Measurements from ENCODE around the gene CD300A. TPM values are rescaled to one million over a fixed set of nuclear protein-coding genes. Genes with fewer than 3 reads are reported as not detected.
"Not testable (repeated sequence)": the region's sequence is repeated elsewhere in the genome, so short reads cannot be mapped to it uniquely, and the experiment has no call there.

Gene CD300A
- total and polyA plus RNA-seq, 7 experiments from 2014 or later: 5.0 to 52.4 (median 6.8) TPM

- H3K36me3 Mint-ChIP-seq; POLR2A ChIA-PET; H3K9me3 ChIP-seq (ENCODE audit: control insufficient read depth in 2 of 3, low read length in 3 of 3); H3K4me1 ChIP-seq (ENCODE audit: control insufficient read depth in 2 of 2, insufficient read depth in 2 of 2, low read length in 2 of 2); intact Hi-C loops (cut with micrococcal nuclease); H3K4me3 Mint-ChIP-seq; H3K27ac Mint-ChIP-seq; ATAC-seq; CTCF ChIA-PET; H3K27ac ChIP-seq (ENCODE audit: low read depth, low read length); H3K4me1 Mint-ChIP-seq; H3K4me3 ChIP-seq (ENCODE audit: low read length); H3K27me3 ChIP-seq (ENCODE audit: control insufficient read depth in 2 of 2, insufficient read depth in 2 of 2, low read length in 2 of 2); H3K9me3 Mint-ChIP-seq; DNase-seq; H3K36me3 ChIP-seq (ENCODE audit: control insufficient read depth in 2 of 3, insufficient read depth in 3 of 3, low read length in 3 of 3): not testable (repeated sequence)
- peaks cover 0 to 11% (median 0%) of the 10 kb centered on the region in 5 donors for H3K27me3 Mint-ChIP-seq
These were observed 37.5 kb downstream of the CD300A start for GRCh38 chr17:74503949-74504348.

GRCh38 chr17:74508156-74508555 lies 41.7 kb downstream of the CD300A start:
- Mint-ChIP-seq H3K27me3 (peaks cover 0 to 13% (median 9%) of the 10 kb centered on the region in 5 donors), H3K9me3 (no peaks in the 10 kb centered on the region), H3K36me3 (no peaks in the 10 kb centered on the region), H3K27ac (no peak overlapping the region), H3K4me3 (no peak overlapping the region), H3K4me1 (no peaks in the 10 kb centered on the region)
- no peaks in the 10 kb centered on the region for H3K4me1 ChIP-seq (ENCODE audit: control insufficient read depth in 2 of 2, insufficient read depth in 2 of 2, low read length in 2 of 2)
- H3K27me3 ChIP-seq (ENCODE audit: control insufficient read depth in 2 of 2, insufficient read depth in 2 of 2, low read length in 2 of 2): no peaks in the 10 kb centered on the region
- no peaks in the 10 kb centered on the region for H3K36me3 ChIP-seq (ENCODE audit: control insufficient read depth in 2 of 3, insufficient read depth in 3 of 3, low read length in 3 of 3)
- CTCF ChIA-PET: no interaction called here
- intact Hi-C loops (cut with micrococcal nuclease): no loop called here
- no peak overlapping the region for H3K4me3 ChIP-seq (ENCODE audit: low read length)
- DNase-seq (no peak), ATAC-seq (no peak)
- POLR2A ChIA-PET: no interaction called here
- no peak overlapping the region for H3K27ac ChIP-seq (ENCODE audit: low read depth, low read length)
- H3K9me3 ChIP-seq (ENCODE audit: control insufficient read depth in 2 of 3, low read length in 3 of 3): no peaks in the 10 kb centered on the region

GRCh38 chr17:74512036-74512435 lies 45.6 kb downstream of the CD300A start:
- POLR2A ChIA-PET: no interaction called here
- H3K4me3 Mint-ChIP-seq: no peak overlapping the region
- no peak overlapping the region for H3K27ac ChIP-seq (ENCODE audit: low read depth, low read length)

DNA sequence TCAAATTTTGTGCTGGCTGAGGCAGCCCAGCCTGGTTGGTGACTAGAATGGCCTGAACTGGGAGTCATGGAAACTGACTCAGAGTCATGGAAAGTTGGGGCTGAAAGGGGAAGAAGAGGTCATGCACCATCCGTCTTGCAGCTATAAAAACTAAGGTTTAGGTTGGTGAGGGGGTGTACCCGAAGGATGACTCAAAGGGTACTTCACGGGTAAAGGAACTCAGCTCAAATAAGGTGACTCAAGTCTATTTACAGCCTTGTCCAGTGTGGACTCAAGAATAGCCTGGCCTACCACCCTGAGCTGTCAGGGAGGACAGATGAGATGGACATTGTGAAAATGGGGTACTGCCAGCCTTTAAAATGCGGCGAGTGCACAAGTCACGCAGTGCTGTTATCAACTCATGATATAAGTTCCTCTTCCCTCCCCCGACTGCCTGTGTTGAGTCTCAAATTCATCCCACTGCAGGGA lies 46.2 kb downstream of the CD300A start:
- H3K27ac ChIP-seq (ENCODE audit: low read depth, low read length): no peak overlapping the region
- H3K27me3 ChIP-seq (ENCODE audit: control insufficient read depth in 2 of 2, insufficient read depth in 2 of 2, low read length in 2 of 2): no peaks in the 10 kb centered on the region
- H3K9me3 Mint-ChIP-seq: peaks cover 2 to 16% (median 10%) of the 10 kb centered on the region in 11 donors
- no peaks in the 10 kb centered on the region for H3K36me3 ChIP-seq (ENCODE audit: control insufficient read depth in 2 of 3, insufficient read depth in 3 of 3, low read length in 3 of 3)
- ATAC-seq (peak; percentile 87), DNase-seq (peak in 1 of 9 donors; percentile 53)
- no peak overlapping the region for H3K4me3 Mint-ChIP-seq
- H3K27ac Mint-ChIP-seq: no peak overlapping the region
- no peak overlapping the region for H3K4me3 ChIP-seq (ENCODE audit: low read length)
- intact Hi-C loops (cut with micrococcal nuclease): no loop called here
- H3K36me3 Mint-ChIP-seq: peaks cover 0 to 12% (median 0%) of the 10 kb centered on the region in 5 donors
- H3K9me3 ChIP-seq (ENCODE audit: control insufficient read depth in 2 of 3, low read length in 3 of 3): no peaks in the 10 kb centered on the region
- no peaks in the 10 kb centered on the region for H3K4me1 ChIP-seq (ENCODE audit: control insufficient read depth in 2 of 2, insufficient read depth in 2 of 2, low read length in 2 of 2)
- H3K4me1 Mint-ChIP-seq: peaks cover 0 to 10% (median 0%) of the 10 kb centered on the region in 7 donors
- ChIA-PET POLR2A (no interaction called here), CTCF (no interaction called here)
- H3K27me3 Mint-ChIP-seq: peaks cover 7 to 27% (median 16%) of the 10 kb centered on the region in 5 donors

More at GRCh38 chr17:74512036-74512435, 45.6 kb downstream of the CD300A start:
- intact Hi-C loops (cut with micrococcal nuclease): no loop called here
- CTCF ChIA-PET: no interaction called here
- Mint-ChIP-seq H3K27me3 (peaks cover 4 to 26% (median 14%) of the 10 kb centered on the region in 5 donors), H3K4me1 (peaks cover 0 to 10% (median 0%) of the 10 kb centered on the region in 7 donors), H3K9me3 (peaks cover 0 to 12% (median 9%) of the 10 kb centered on the region in 11 donors), H3K36me3 (peaks cover 0 to 12% (median 0%) of the 10 kb centered on the region in 5 donors), H3K27ac (peak overlapping the region in 1 of 9 donors; percentile 15)
- Histone ChIP-seq H3K36me3 (ENCODE audit: control insufficient read depth in 2 of 3, insufficient read depth in 3 of 3, low read length in 3 of 3) (no peaks in the 10 kb centered on the region), H3K4me3 (ENCODE audit: low read length) (no peak overlapping the region), H3K27me3 (ENCODE audit: control insufficient read depth in 2 of 2, insufficient read depth in 2 of 2, low read length in 2 of 2) (no peaks in the 10 kb centered on the region), H3K4me1 (ENCODE audit: control insufficient read depth in 2 of 2, insufficient read depth in 2 of 2, low read length in 2 of 2) (no peaks in the 10 kb centered on the region), H3K9me3 (ENCODE audit: control insufficient read depth in 2 of 3, low read length in 3 of 3) (no peaks in the 10 kb centered on the region)
- DNase-seq: no peak
- ATAC-seq: no peak

DNA sequence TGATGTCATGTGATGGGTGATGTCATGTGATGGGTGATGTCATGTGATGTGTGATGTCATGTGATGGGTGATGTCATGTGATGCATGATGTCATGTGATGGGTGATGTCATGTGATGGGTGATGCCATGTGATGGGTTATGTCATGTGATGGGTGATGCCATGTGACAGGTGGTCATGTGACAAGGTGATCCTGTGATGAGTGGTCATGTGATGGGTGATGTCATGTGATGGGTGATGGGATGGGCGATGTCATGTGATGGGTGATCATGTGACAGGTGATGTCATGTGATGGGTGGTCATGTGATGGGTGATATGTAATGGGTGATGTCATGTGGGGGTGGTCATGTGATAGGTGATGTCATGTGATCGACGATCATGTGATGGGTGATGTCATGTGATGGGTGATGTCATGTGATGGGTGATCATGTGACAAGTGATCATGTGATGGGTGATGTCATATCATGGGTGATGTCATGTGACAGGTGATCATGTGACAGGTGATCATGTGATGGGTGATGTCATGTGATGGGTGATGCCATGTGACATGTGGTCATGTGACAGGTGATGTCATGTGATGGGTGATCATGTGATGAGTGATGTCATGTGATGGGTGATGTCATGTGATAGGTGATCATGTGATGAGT lies 47.7 kb downstream of the CD300A start:
- Histone ChIP-seq H3K27ac (ENCODE audit: low read depth, low read length) (no peak overlapping the region), H3K27me3 (ENCODE audit: control insufficient read depth in 2 of 2, insufficient read depth in 2 of 2, low read length in 2 of 2) (no peaks in the 10 kb centered on the region), H3K9me3 (ENCODE audit: control insufficient read depth in 2 of 3, low read length in 3 of 3) (no peaks in the 10 kb centered on the region), H3K4me1 (ENCODE audit: control insufficient read depth in 2 of 2, insufficient read depth in 2 of 2, low read length in 2 of 2) (no peaks in the 10 kb centered on the region), H3K36me3 (ENCODE audit: control insufficient read depth in 2 of 3, insufficient read depth in 3 of 3, low read length in 3 of 3) (no peaks in the 10 kb centered on the region), H3K4me3 (ENCODE audit: low read length) (no peak overlapping the region)
- DNase-seq (peak in 8 of 9 donors; percentile 5 to 68 (median 30)), ATAC-seq (peak; percentile 26)
- Mint-ChIP-seq H3K27me3 (peaks cover 10 to 27% (median 22%) of the 10 kb centered on the region in 5 donors), H3K9me3 (peaks cover 7 to 28% (median 15%) of the 10 kb centered on the region in 11 donors), H3K4me1 (peaks cover 0 to 10% (median 0%) of the 10 kb centered on the region in 7 donors), H3K4me3 (peak overlapping the region in 7 of 10 donors; percentile 11 to 68 (median 46)), H3K27ac (peak overlapping the region; percentile 61 to 98 (median 89)), H3K36me3 (peaks cover 0 to 15% (median 3%) of the 10 kb centered on the region in 5 donors)
- ChIA-PET POLR2A (no interaction called here), CTCF (no interaction called here)
- intact Hi-C loops (cut with micrococcal nuclease): no loop called here

- H3K27me3 Mint-ChIP-seq: peaks cover 15 to 27% (median 22%) of the 10 kb centered on the region in 5 donors
- Histone ChIP-seq H3K4me1 (ENCODE audit: control insufficient read depth in 2 of 2, insufficient read depth in 2 of 2, low read length in 2 of 2) (no peaks in the 10 kb centered on the region), H3K27ac (ENCODE audit: low read depth, low read length) (no peak overlapping the region), H3K27me3 (ENCODE audit: control insufficient read depth in 2 of 2, insufficient read depth in 2 of 2, low read length in 2 of 2) (no peaks in the 10 kb centered on the region), H3K9me3 (ENCODE audit: control insufficient read depth in 2 of 3, low read length in 3 of 3) (no peaks in the 10 kb centered on the region), H3K4me3 (ENCODE audit: low read length) (no peak overlapping the region), H3K36me3 (ENCODE audit: control insufficient read depth in 2 of 3, insufficient read depth in 3 of 3, low read length in 3 of 3) (no peaks in the 10 kb centered on the region)
- CTCF ChIA-PET: no interaction called here
- peaks cover 0 to 15% (median 3%) of the 10 kb centered on the region in 5 donors for H3K36me3 Mint-ChIP-seq
- H3K4me3 Mint-ChIP-seq: peak overlapping the region in 5 of 10 donors; percentile 34 to 68 (median 58)
- intact Hi-C loops (cut with micrococcal nuclease): no loop called here
- ATAC-seq (peak; percentile 32), DNase-seq (peak in 1 of 9 donors; percentile 19)
- H3K4me1 Mint-ChIP-seq: peaks cover 0 to 11% (median 0%) of the 10 kb centered on the region in 7 donors
- H3K9me3 Mint-ChIP-seq: peaks cover 8 to 29% (median 16%) of the 10 kb centered on the region in 11 donors
- H3K27ac Mint-ChIP-seq: peak overlapping the region in 8 of 9 donors; percentile 61 to 98 (median 90)
- POLR2A ChIA-PET: no interaction called here
These were observed 48.3 kb downstream of the CD300A start for GRCh38 chr17:74514632-74515334.

Data from naive thymus-derived CD4-positive, alpha-beta T cell (primary cell).